Large intestine (tissue), 3 donors: ENCODE data around the gene PAPOLG. TPM values are rescaled to one million over a fixed set of nuclear protein-coding genes. Genes with fewer than 3 reads are reported as not detected.
"Not testable (repeated sequence)": the region's sequence is repeated elsewhere in the genome, so short reads cannot be mapped to it uniquely, and the experiment has no call there.

Experiments used
- DNase-seq, 2 donors: peaks; one replicate each; pipeline versions ENCODE4 v3.0.0 to v3.0.0-alpha.2; 2013
- H3K27ac ChIP-seq: one replicate; pipeline ENCODE4 v1.5.1; 2013; ENCODE audit warnings: low read length
- H3K27me3 ChIP-seq: 2 replicates; pipeline ENCODE4 v1.6.1; 2013; ENCODE audit warnings: low read length; ENCODE audit not compliant: control insufficient read depth, insufficient read depth
- H3K36me3 ChIP-seq: 2 replicates; pipeline ENCODE4 v1.6.1; 2013; ENCODE audit warnings: low read length; ENCODE audit not compliant: control insufficient read depth, insufficient read depth
- H3K4me1 ChIP-seq: one replicate; pipeline ENCODE4 v1.6.1; 2013; ENCODE audit warnings: low read length; ENCODE audit not compliant: control insufficient read depth, insufficient read depth
- H3K4me3 ChIP-seq: one replicate; pipeline ENCODE4 v1.5.1; 2013; ENCODE audit warnings: low read length
- H3K9me3 ChIP-seq: one replicate; pipeline ENCODE4 v1.6.1; 2013; ENCODE audit warnings: mild to moderate bottlenecking, low read depth, low read length, moderate library complexity; ENCODE audit not compliant: control insufficient read depth
- WGBS: methylation state at CpG from one replicate; pipeline ENCODE4 v1.1.5; 2013; ENCODE audit warnings: low lambda C conversion rate; ENCODE audit not compliant: insufficient coverage; 5-methylcytosine and 5-hydroxymethylcytosine counted together
- polyA plus RNA-seq: library from polyadenylated mRNA; unstranded; fragments of 120-200 nt; gene quantifications from one replicate; pipeline ENCODE4 v1.2.1, GENCODE V29; 2013

The PAPOLG gene
- polyA plus RNA-seq, 1 donor, result 12.8 TPM

- no peak overlapping the region for H3K4me3 ChIP-seq
- H3K4me1 ChIP-seq, result no peaks in the 10 kb centered on the region
- no peaks in the 10 kb centered on the region for H3K9me3 ChIP-seq
- H3K27ac ChIP-seq, result no peak overlapping the region
- no peak for DNase-seq
- no peaks in the 10 kb centered on the region for H3K27me3 ChIP-seq
- 100% methylated on average over 1 of the region's 7 CpGs for WGBS
- H3K36me3 ChIP-seq, result peaks cover 7% of the 10 kb centered on the region
These were observed 50.5 kb downstream of the PAPOLG start for GRCh38 chr2:60806595-60806987.

GRCh38 chr2:60806988-60807681 is 51.1 kb downstream of the PAPOLG start:
- H3K4me3 ChIP-seq, result no peak overlapping the region
- no peaks in the 10 kb centered on the region for H3K27me3 ChIP-seq
- WGBS, result 10% methylated on average over 2 of the region's 6 CpGs
- H3K27ac ChIP-seq, result no peak overlapping the region
- H3K36me3 ChIP-seq, result peaks cover 7% of the 10 kb centered on the region
- no peaks in the 10 kb centered on the region for H3K4me1 ChIP-seq
- H3K9me3 ChIP-seq, result no peaks in the 10 kb centered on the region
- peak in 1 of 2 donors; percentile 22 for DNase-seq

GRCh38 chr2:60808330-60808801 is 52.3 kb downstream of the PAPOLG start:
- no peaks in the 10 kb centered on the region for H3K27me3 ChIP-seq
- H3K36me3 ChIP-seq, result peaks cover 2% of the 10 kb centered on the region
- no peak overlapping the region for H3K27ac ChIP-seq
- no peak for DNase-seq
- H3K9me3 ChIP-seq, result no peaks in the 10 kb centered on the region
- H3K4me3 ChIP-seq, result no peak overlapping the region
- H3K4me1 ChIP-seq, result no peaks in the 10 kb centered on the region
- no CpG with 5 or more reads among the region's 16 CpGs for WGBS

- no peaks in the 10 kb centered on the region for H3K27me3 ChIP-seq
- no peak overlapping the region for H3K27ac ChIP-seq
- H3K4me1 ChIP-seq, result no peaks in the 10 kb centered on the region
- no peak overlapping the region for H3K4me3 ChIP-seq
- 83% methylated on average over 1 of the region's 14 CpGs for WGBS
- DNase-seq, result no peak
- H3K9me3 ChIP-seq, result no peaks in the 10 kb centered on the region
- H3K36me3 ChIP-seq, result no peaks in the 10 kb centered on the region
These were observed 55.7 kb downstream of the PAPOLG start for GRCh38 chr2:60811491-60812375.

GRCh38 chr2:60817191-60817590 is 61.1 kb downstream of the PAPOLG start:
- not testable (repeated sequence) for H3K27me3 ChIP-seq, H3K36me3 ChIP-seq
- 100% methylated on average over 2 of the region's 9 CpGs for WGBS

GRCh38 chr2:60818272-60818671 is 62.2 kb downstream of the PAPOLG start:
- Histone ChIP-seq H3K9me3 (no peaks in the 10 kb centered on the region), H3K36me3 (no peaks in the 10 kb centered on the region), H3K4me1 (no peaks in the 10 kb centered on the region), H3K4me3 (no peak overlapping the region), H3K27ac (no peak overlapping the region), H3K27me3 (no peaks in the 10 kb centered on the region)
- DNase-seq, result peak in 1 of 2 donors; percentile 28
- no CpG with 5 or more reads among the region's 4 CpGs for WGBS

More at GRCh38 chr2:60817191-60817590, 61.1 kb downstream of the PAPOLG start:
- H3K4me1 ChIP-seq, H3K4me3 ChIP-seq, H3K27ac ChIP-seq, DNase-seq, H3K9me3 ChIP-seq: not testable (repeated sequence)

GRCh38 chr2:60819155-60819862 is 63.2 kb downstream of the PAPOLG start:
- H3K4me1 ChIP-seq, result no peaks in the 10 kb centered on the region
- H3K27ac ChIP-seq, result no peak overlapping the region
- peak in 1 of 2 donors; percentile 21 for DNase-seq
- no peaks in the 10 kb centered on the region for H3K36me3 ChIP-seq
- H3K27me3 ChIP-seq, result no peaks in the 10 kb centered on the region
- WGBS, result 73% methylated on average over 3 of the region's 15 CpGs
- H3K4me3 ChIP-seq, result no peak overlapping the region
- H3K9me3 ChIP-seq, result no peaks in the 10 kb centered on the region

GRCh38 chr2:60819936-60820335 is 63.9 kb downstream of the PAPOLG start:
- H3K27me3 ChIP-seq, result no peaks in the 10 kb centered on the region
- no peaks in the 10 kb centered on the region for H3K9me3 ChIP-seq
- no CpG with 5 or more reads among the region's 13 CpGs for WGBS
- no peak for DNase-seq
- no peak overlapping the region for H3K4me3 ChIP-seq
- no peaks in the 10 kb centered on the region for H3K4me1 ChIP-seq
- no peaks in the 10 kb centered on the region for H3K36me3 ChIP-seq
- no peak overlapping the region for H3K27ac ChIP-seq

GRCh38 chr2:60820416-60821132 is 64.5 kb downstream of the PAPOLG start:
- H3K9me3 ChIP-seq, result no peaks in the 10 kb centered on the region
- DNase-seq, result no peak
- no peaks in the 10 kb centered on the region for H3K27me3 ChIP-seq
- no peaks in the 10 kb centered on the region for H3K4me1 ChIP-seq
- WGBS, result 95% methylated on average over 4 of the region's 12 CpGs
- H3K27ac ChIP-seq, result no peak overlapping the region
- no peaks in the 10 kb centered on the region for H3K36me3 ChIP-seq
- H3K4me3 ChIP-seq, result no peak overlapping the region

GRCh38 chr2:60821133-60821469 is 65.0 kb downstream of the PAPOLG start:
- Histone ChIP-seq H3K4me1 (no peaks in the 10 kb centered on the region), H3K9me3 (no peaks in the 10 kb centered on the region), H3K27ac (no peak overlapping the region), H3K4me3 (no peak overlapping the region), H3K27me3 (no peaks in the 10 kb centered on the region), H3K36me3 (no peaks in the 10 kb centered on the region)
- DNase-seq, result no peak
- WGBS, result 100% methylated on average over 1 of the region's 3 CpGs
